GM12878 (cell line): Measurements from ENCODE around the gene CDKN2B-AS1. TPM values are rescaled to one million over a fixed set of nuclear protein-coding genes. Genes with fewer than 3 reads are reported as not detected.

Experiments used
- ATAC-seq: fragments of 200-7000 bp; cut with Tn5 transposase; 3 replicates; pipeline ENCODE4 v1.9.1; 2020; ENCODE audit warnings: mild to moderate bottlenecking, moderate library complexity
- BruUV-seq: library from RNA; stranded (reverse); fragments of 400-500 nt; replicated peaks from 2 replicates; lab custom pipeline; 2021; lab: Mats Ljungman, UMichigan
- CTCF ChIA-PET: fragments of 300-600 bp; sonication (Branson Sonifier 250); formaldehyde crosslinking; extraction: SDS; loops from one replicate; lab custom pipeline; 2021; ENCODE audit warnings: inconsistent platforms; lab: Yijun Ruan, JAX
- POLR2A ChIA-PET: fragments of 350-600 bp; formaldehyde crosslinking; extraction: SDS; loops from one replicate; lab custom pipeline; 2021; ENCODE audit warnings: inconsistent platforms; lab: Charles Lee
- RAD21 ChIA-PET: fragments of 300-600 bp; sonication (Branson Sonifier 250); formaldehyde crosslinking; loops from one replicate; lab custom pipeline; 2023; ENCODE audit warnings: antibody characterized with exemption; ENCODE audit not compliant: unreplicated experiment; lab: Charles Lee
- SMC1A ChIA-PET: fragments of 300-600 bp; sonication (Branson Sonifier 250); formaldehyde crosslinking; loops from one replicate; lab custom pipeline; 2023; ENCODE audit not compliant: unreplicated experiment, uncharacterized antibody; lab: Charles Lee
- DNase-seq: peaks from one replicate; pipeline ENCODE4 v3.0.0-alpha.2; 2011; ENCODE audit warnings: low read depth, low spot score
- FAIRE-seq: peaks from 3 replicates; lab custom pipeline; 2011; peaks lifted over from hg19 to GRCh38; lab: Jason Lieb, UNC
- H2AFZ ChIP-seq: 2 replicates; pipeline ENCODE4 v1.6.0; 2011; ENCODE audit warnings: low read depth, low read length, control low read depth; ENCODE audit not compliant: control insufficient read depth
- H3K27ac ChIP-seq: 2 replicates; pipeline ENCODE4 v1.5.1; 2011; ENCODE audit warnings: control low read depth; ENCODE audit not compliant: control insufficient read depth, insufficient read depth
- H3K27me3 ChIP-seq, 2 experiments: replicated peaks in 1 of 2; 2 replicates each; pipeline versions ENCODE4 v1.6.0 to v1.6.1; 2011; ENCODE audit warnings: low read length in 1 of 2; ENCODE audit not compliant: control insufficient read depth in 2 of 2, insufficient read depth in 2 of 2
- H3K36me3 ChIP-seq, 2 experiments: 2 replicates each; pipeline ENCODE4 v1.5.1; 2011; ENCODE audit warnings: low read length in 1 of 2; ENCODE audit not compliant: control insufficient read depth in 2 of 2, insufficient read depth in 2 of 2
- H3K4me1 ChIP-seq: 2 replicates; pipeline ENCODE4 v1.6.1; 2011; ENCODE audit warnings: mild to moderate bottlenecking, low read length, moderate library complexity, mixed read lengths; ENCODE audit not compliant: control insufficient read depth, insufficient read depth
- H3K4me2 ChIP-seq: 2 replicates; pipeline ENCODE4 v1.6.0; 2011; ENCODE audit warnings: control low read depth; ENCODE audit not compliant: control insufficient read depth, insufficient read depth
- H3K4me3 ChIP-seq: fragments of 200-600 bp; sonication (generic); 2 replicates; pipeline ENCODE4 v1.5.1; 2016
- H3K79me2 ChIP-seq: 2 replicates; pipeline ENCODE4 v1.6.0; 2011; ENCODE audit warnings: low read length; ENCODE audit not compliant: control insufficient read depth, insufficient read depth
- H3K9ac ChIP-seq: 2 replicates; pipeline ENCODE4 v1.8.0; 2011; ENCODE audit warnings: low read length, control low read depth, mixed read lengths; ENCODE audit not compliant: control insufficient read depth, insufficient read depth
- H3K9me3 ChIP-seq: replicated peaks from 3 replicates; pipeline ENCODE4 v1.5.1; 2011; ENCODE audit warnings: mild to moderate bottlenecking, low read length; ENCODE audit not compliant: control insufficient read depth, insufficient read depth
- H4K20me1 ChIP-seq: 2 replicates; pipeline ENCODE4 v1.6.0; 2011; ENCODE audit not compliant: control insufficient read depth, insufficient read depth
- ASH2L ChIP-seq: fragments of 300-600, 200-600 bp; sonication (generic); IDR thresholded peaks from 2 replicates; pipeline ENCODE4 v1.6.1; 2017; ENCODE audit warnings: low read depth, mild to moderate bottlenecking, borderline replicate concordance
- CHD2 ChIP-seq: IDR thresholded peaks from 2 replicates; pipeline ENCODE4 v1.6.1; 2011; ENCODE audit warnings: low read depth, low read length, improper control_type of control experiment, borderline replicate concordance
- FOS ChIP-seq: IDR thresholded peaks from 3 replicates; pipeline ENCODE4 v1.6.1; 2011; ENCODE audit warnings: borderline replicate concordance; ENCODE audit not compliant: insufficient read length; ENCODE audit errors: extremely low read depth
- FOXK2 ChIP-seq: fragments of 450-650 bp; IDR thresholded peaks from 2 replicates; pipeline ENCODE4 v1.6.1; 2017; ENCODE audit warnings: mild to moderate bottlenecking, moderate library complexity
- LARP7 ChIP-seq: fragments of 450-650 bp; IDR thresholded peaks from 2 replicates; pipeline ENCODE4 v1.6.1; 2017; ENCODE audit warnings: mild to moderate bottlenecking
- MEF2B ChIP-seq: fragments of 450-650 bp; IDR thresholded peaks from 2 replicates; pipeline ENCODE4 v1.6.1; 2018; ENCODE audit warnings: mild to moderate bottlenecking, moderate library complexity; ENCODE audit not compliant: partially characterized antibody, poor library complexity, severe bottlenecking
- MTA3 ChIP-seq: IDR thresholded peaks from 2 replicates; pipeline ENCODE4 v1.6.1; 2012; ENCODE audit warnings: low read length, inconsistent platforms, borderline replicate concordance
- MXI1 ChIP-seq: fragments of 150-350 bp; IDR thresholded peaks from 2 replicates; pipeline ENCODE4 v1.6.1; 2011; ENCODE audit warnings: low read depth, mild to moderate bottlenecking, inconsistent platforms, low read length, improper control_type of control experiment
- NR2C1 ChIP-seq: fragments of 450-650 bp; IDR thresholded peaks from 2 replicates; pipeline ENCODE4 v1.6.1; 2017; ENCODE audit warnings: antibody characterized with exemption, mild to moderate bottlenecking, moderate library complexity
- POLR2AphosphoS5 ChIP-seq: IDR thresholded peaks from 2 replicates; pipeline ENCODE4 v1.6.1; 2011; ENCODE audit warnings: mild to moderate bottlenecking, low read length, inconsistent platforms
- RELA ChIP-seq: fragments of 450-650 bp; IDR thresholded peaks from 2 replicates; pipeline ENCODE4 v1.8.0; 2014; ENCODE audit warnings: borderline replicate concordance; ENCODE audit not compliant: partially characterized antibody
- SMAD5 ChIP-seq: IDR thresholded peaks from 2 replicates; pipeline ENCODE4 v1.6.1; 2016; ENCODE audit warnings: antibody characterized with exemption, low read depth
- STAT3 ChIP-seq: IDR thresholded peaks from 2 replicates; pipeline ENCODE4 v1.6.1; 2011; ENCODE audit warnings: low read depth, low read length, improper control_type of control experiment
- TARDBP ChIP-seq: IDR thresholded peaks from 2 replicates; pipeline ENCODE4 v1.6.1; 2016; ENCODE audit warnings: borderline replicate concordance
- ZNF217 ChIP-seq: fragments of 450-650 bp; IDR thresholded peaks from 2 replicates; pipeline ENCODE4 v1.6.1; 2017; ENCODE audit warnings: antibody characterized with exemption, mild to moderate bottlenecking
- ZNF24 ChIP-seq: fragments of 450-650 bp; IDR thresholded peaks from 2 replicates; pipeline ENCODE4 v1.6.1; 2017; ENCODE audit warnings: antibody characterized with exemption, mild to moderate bottlenecking
- WGBS: methylation state at CpG from one replicate; pipeline ENCODE4 v1.1.6; 2016; ENCODE audit warnings: low lambda C conversion rate; ENCODE audit not compliant: insufficient replicate concordance, insufficient coverage; ENCODE audit errors: missing lambda C conversion rate; 5-methylcytosine and 5-hydroxymethylcytosine counted together
- in situ Hi-C: fragments of 300-500 bp; cut with MboI; formaldehyde crosslinking; loops from 9 replicates; pipeline ENCODE4 v1.14.3; 2018; ENCODE audit warnings: mixed read lengths
- intact Hi-C: fragments of 100-400 bp; cut with micrococcal nuclease; formaldehyde crosslinking; loops from one replicate; pipeline ENCODE4 v1.14.2; 2022; ENCODE audit not compliant: unreplicated experiment
- polyA plus RNA-seq, 11 experiments: library from polyadenylated mRNA; depleted of rRNA in 4 of 11; unstranded in 6 of 11; stranded (reverse) in 5 of 11; fragments of >200 nt; fragmentation: Nextera tagmentation in 4 of 11; fragmentation: Illumina TruSeq in 1 of 11; extraction: Ambion mirVana in 4 of 11; extraction: Trizol in 1 of 11; gene quantifications; 1 replicate in 1 of 11; 2 replicates in 10 of 11; pipeline versions ENCODE4 v1.2.1 to v1.2.3, GENCODE V29; 2011 to 2016; ENCODE audit warnings: inconsistent platforms in 2 of 11, missing spikeins in 2 of 11, low read depth in 1 of 11
- total RNA-seq, 4 experiments: library from RNA; depleted of rRNA in 3 of 4; stranded (reverse); fragments of >200 nt in 3 of 4; fragmentation: Illumina TruSeq in 1 of 4; extraction: Trizol in 1 of 4; gene quantifications; 2 replicates each; pipeline versions ENCODE4 v1.2.1 to v1.2.3, GENCODE V29; 2013 to 2021
- TF ChIP-seq, protein P1 (sequence below): IDR thresholded peaks from 2 replicates; pipeline ENCODE4 v1.6.1; 2012; ENCODE audit warnings: low read depth, low read length, improper control_type of control experiment
- TF ChIP-seq, protein P2 (sequence below): IDR thresholded peaks from 2 replicates; pipeline ENCODE4 v1.6.1; 2012; ENCODE audit warnings: low read depth, low read length, improper control_type of control experiment
- TF ChIP-seq, protein P3 (sequence below), 3 experiments: IDR thresholded peaks in 2 of 3; conservative IDR thresholded peaks in 1 of 3; 2 replicates each; pipeline ENCODE4 v1.5.1; 2011; ENCODE audit warnings: low read depth in 3 of 3, low read length in 3 of 3, mild to moderate bottlenecking in 3 of 3, control low read depth in 2 of 3, moderate library complexity in 2 of 3, inconsistent platforms in 1 of 3, mixed read lengths in 1 of 3; ENCODE audit not compliant: control insufficient read depth in 2 of 3, insufficient read depth in 1 of 3; ENCODE audit errors: extremely low read depth in 1 of 3

Gene CDKN2B-AS1
- total and polyA plus RNA-seq, 10 of the 15 experiments (the other 5 are each of a cell fraction or from before 2014, with no cell fraction given), result 0.22 to 2.2 (median 1.0) TPM; not detected in 1

DNA sequence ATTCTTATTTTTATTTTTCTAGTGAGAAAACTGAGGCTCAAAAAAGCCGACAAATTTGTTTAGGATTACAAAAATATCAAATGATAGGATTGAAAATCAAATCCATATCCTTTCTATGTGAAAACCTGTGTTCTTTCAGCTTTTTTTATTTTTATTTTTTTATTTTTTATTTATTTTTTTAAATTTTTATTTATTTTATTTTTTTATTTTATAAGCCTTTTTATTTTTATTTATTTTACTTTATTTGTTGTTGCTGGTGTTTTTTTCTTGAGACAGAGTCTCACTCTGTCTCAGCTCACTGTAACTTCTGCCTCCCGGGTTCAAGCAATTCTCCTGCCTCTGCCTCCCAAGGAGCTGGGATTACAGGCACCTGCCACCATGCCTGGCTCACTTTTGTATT is 59.9 kb downstream of the CDKN2B-AS1 start:
- no peak for DNase-seq
- H3K9me3 ChIP-seq, result no peaks in the 10 kb centered on the region
- H3K4me2 ChIP-seq, result no peak overlapping the region
- ChIA-PET SMC1A (interaction anchor here (2.7 kb wide), 1 partner anchor 65 kb away, joined by 10 read pairs; no protein-coding TSS in a partner anchor), CTCF (interaction anchor here (1.0 to 1.9 kb wide), 2 partner anchors 25 to 65 kb away, joined by 3 to 8 read pairs; no protein-coding TSS in a partner anchor), POLR2A (no interaction called here), RAD21 (interaction anchor here (1.8 kb wide), 1 partner anchor 65 kb away, joined by 5 read pairs; no protein-coding TSS in a partner anchor)
- H3K27ac ChIP-seq, result no peak overlapping the region
- no TSS peak for BruUV-seq
- H3K79me2 ChIP-seq, result no peaks in the 10 kb centered on the region
- TF ChIP-seq ZNF217 (no peak), MEF2B (no peak), ASH2L (no peak), FOS (no peak), LARP7 (no peak), FOXK2 (no peak), CHD2 (no peak), NR2C1 (no peak), MXI1 (no peak), STAT3 (no peak), RELA (no peak), TARDBP (no peak), MTA3 (no peak), SMAD5 (no peak), POLR2AphosphoS5 (no peak), ZNF24 (no peak)
- TF ChIP-seq, protein P1, sequence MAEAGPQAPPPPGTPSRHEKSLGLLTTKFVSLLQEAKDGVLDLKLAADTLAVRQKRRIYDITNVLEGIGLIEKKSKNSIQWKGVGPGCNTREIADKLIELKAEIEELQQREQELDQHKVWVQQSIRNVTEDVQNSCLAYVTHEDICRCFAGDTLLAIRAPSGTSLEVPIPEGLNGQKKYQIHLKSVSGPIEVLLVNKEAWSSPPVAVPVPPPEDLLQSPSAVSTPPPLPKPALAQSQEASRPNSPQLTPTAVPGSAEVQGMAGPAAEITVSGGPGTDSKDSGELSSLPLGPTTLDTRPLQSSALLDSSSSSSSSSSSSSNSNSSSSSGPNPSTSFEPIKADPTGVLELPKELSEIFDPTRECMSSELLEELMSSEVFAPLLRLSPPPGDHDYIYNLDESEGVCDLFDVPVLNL, result no peak
- TF ChIP-seq, protein P2, sequence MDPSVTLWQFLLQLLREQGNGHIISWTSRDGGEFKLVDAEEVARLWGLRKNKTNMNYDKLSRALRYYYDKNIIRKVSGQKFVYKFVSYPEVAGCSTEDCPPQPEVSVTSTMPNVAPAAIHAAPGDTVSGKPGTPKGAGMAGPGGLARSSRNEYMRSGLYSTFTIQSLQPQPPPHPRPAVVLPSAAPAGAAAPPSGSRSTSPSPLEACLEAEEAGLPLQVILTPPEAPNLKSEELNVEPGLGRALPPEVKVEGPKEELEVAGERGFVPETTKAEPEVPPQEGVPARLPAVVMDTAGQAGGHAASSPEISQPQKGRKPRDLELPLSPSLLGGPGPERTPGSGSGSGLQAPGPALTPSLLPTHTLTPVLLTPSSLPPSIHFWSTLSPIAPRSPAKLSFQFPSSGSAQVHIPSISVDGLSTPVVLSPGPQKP, result no peak
- TF ChIP-seq, protein P3, sequence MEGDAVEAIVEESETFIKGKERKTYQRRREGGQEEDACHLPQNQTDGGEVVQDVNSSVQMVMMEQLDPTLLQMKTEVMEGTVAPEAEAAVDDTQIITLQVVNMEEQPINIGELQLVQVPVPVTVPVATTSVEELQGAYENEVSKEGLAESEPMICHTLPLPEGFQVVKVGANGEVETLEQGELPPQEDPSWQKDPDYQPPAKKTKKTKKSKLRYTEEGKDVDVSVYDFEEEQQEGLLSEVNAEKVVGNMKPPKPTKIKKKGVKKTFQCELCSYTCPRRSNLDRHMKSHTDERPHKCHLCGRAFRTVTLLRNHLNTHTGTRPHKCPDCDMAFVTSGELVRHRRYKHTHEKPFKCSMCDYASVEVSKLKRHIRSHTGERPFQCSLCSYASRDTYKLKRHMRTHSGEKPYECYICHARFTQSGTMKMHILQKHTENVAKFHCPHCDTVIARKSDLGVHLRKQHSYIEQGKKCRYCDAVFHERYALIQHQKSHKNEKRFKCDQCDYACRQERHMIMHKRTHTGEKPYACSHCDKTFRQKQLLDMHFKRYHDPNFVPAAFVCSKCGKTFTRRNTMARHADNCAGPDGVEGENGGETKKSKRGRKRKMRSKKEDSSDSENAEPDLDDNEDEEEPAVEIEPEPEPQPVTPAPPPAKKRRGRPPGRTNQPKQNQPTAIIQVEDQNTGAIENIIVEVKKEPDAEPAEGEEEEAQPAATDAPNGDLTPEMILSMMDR (IDR thresholded peaks at IDR 0.05 in 2 of 3, conservative IDR thresholded peaks at IDR 0.05 in 1 of 3; ENCODE audit: control insufficient read depth in 2 of 3, extremely low read depth in 1 of 3, insufficient read depth in 1 of 3, low read depth in 3 of 3, low read length in 3 of 3), result no peak
- no peak overlapping the region for H3K9ac ChIP-seq
- FAIRE-seq, result no peak
- H3K4me1 ChIP-seq, result no peaks in the 10 kb centered on the region
- H3K27me3 ChIP-seq, result no peaks in the 10 kb centered on the region
- WGBS, result 78% methylated on average over 2 of the region's 2 CpGs
- no peak overlapping the region for H3K4me3 ChIP-seq
- no peak overlapping the region for H2AFZ ChIP-seq
- no peak for ATAC-seq
- H4K20me1 ChIP-seq, result no peaks in the 10 kb centered on the region
- intact Hi-C loops (no loop called here), in situ Hi-C loops (no loop called here)
- no peaks in the 10 kb centered on the region for H3K36me3 ChIP-seq
